LNCAP (cell line): ENCODE data around the gene CHRM3.

Source experiments
- CTCF ChIP-seq: fragments of 450-650 bp; IDR thresholded peaks from 2 replicates; pipeline ENCODE4 v1.5.1; 2017; ENCODE audit warnings: mild to moderate bottlenecking

Gene CHRM3

GRCh38 chr1:239429163-239429562, 42.8 kb downstream of the CHRM3 start:
- no peak for TF ChIP-seq CTCF

GRCh38 chr1:239432255-239432654, 45.9 kb downstream of the CHRM3 start:
- no peak for TF ChIP-seq CTCF

DNA sequence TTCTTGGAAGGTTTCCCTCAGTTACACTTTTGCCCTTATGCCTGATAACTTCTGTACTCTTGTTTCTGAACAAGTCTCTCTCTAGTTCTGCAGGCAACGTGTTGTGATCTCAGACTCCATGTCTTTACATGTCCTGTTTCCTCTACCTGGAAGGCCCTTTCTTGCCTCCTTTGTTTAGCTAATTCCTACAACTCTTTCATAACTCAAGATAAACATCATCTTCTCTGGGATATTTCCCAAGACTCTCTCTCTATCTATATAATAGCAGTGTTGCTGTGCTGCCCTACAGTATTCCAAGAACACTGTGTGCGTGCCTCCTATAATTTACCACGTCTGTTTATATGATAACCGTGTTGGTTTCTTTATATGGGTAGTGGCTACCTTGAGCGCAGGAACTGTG, 47.8 kb downstream of the CHRM3 start:
- TF ChIP-seq CTCF, result no peak
